Measurements from ENCODE around the gene MCM3AP. TPM values are rescaled to one million over a fixed set of nuclear protein-coding genes. Genes with fewer than 3 reads are reported as not detected.

Gene MCM3AP
- total and polyA plus RNA-seq, 9 of the 15 experiments (the other 6 are each of a cell fraction or from before 2014, with no cell fraction given), result 6.5 to 179 (median 69.6) TPM

DNA sequence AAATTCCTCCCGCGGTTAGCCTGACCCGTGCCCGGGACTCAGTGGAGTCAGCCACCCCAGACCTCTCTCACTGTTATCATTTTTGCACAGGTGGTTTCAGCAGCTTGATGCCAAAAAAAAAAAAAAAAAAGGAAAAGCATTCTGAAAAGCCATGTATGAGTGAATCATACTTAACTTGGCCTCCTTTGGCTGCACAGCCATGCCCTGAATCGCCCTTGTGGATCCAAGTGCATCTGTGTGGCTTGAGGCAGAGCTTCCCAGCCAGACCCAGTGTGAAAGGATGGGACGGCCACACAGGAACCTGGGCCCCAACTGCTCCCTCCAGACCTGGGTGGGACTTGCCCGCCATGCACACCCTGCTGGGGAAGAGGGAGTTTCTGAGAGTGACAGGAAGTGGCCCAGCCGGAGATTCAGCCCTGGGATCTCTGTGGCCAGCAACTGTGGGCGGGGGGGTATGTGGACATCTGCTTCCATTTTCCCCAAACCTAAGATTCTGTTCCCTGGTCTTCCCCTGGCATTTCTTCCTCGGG lies 9.3 kb upstream of the MCM3AP start (continued):
- TF ChIP-seq, protein P1, sequence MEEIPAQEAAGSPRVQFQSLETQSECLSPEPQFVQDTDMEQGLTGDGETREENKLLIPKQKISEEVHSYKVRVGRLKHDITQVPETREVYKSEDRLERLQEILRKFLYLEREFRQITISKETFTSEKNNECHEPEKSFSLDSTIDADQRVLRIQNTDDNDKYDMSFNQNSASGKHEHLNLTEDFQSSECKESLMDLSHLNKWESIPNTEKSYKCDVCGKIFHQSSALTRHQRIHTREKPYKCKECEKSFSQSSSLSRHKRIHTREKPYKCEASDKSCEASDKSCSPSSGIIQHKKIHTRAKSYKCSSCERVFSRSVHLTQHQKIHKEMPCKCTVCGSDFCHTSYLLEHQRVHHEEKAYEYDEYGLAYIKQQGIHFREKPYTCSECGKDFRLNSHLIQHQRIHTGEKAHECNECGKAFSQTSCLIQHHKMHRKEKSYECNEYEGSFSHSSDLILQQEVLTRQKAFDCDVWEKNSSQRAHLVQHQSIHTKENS (CRISPR knock-in tag; IDR thresholded peaks at IDR 0.05), result no peak
- TF ChIP-seq DMBX1 (CRISPR knock-in tag; IDR thresholded peaks at IDR 0.05; ENCODE audit: borderline replicate concordance) (no peak), U2AF1 (optimal IDR thresholded peaks at IDR 0.05; ENCODE audit: low read depth, low read length) (no peak), ZNF133 (CRISPR knock-in tag; IDR thresholded peaks at IDR 0.05) (no peak), ATF7 (IDR thresholded peaks at IDR 0.05) (peak; percentile 67), ERF (CRISPR knock-in tag; IDR thresholded peaks at IDR 0.05) (no peak), ZBTB7A (IDR thresholded peaks at IDR 0.05; ENCODE audit: borderline replicate concordance, control insufficient read depth, low read depth, low read length) (no peak), TRIM28 (IDR thresholded peaks at IDR 0.05) (0 out of 2 replicates have a peak, but pooled peaks have one; percentile 33), BRD9 (IDR thresholded peaks at IDR 0.05; ENCODE audit: low read depth, partially characterized antibody) (peak; percentile 48), SPI1 (IDR thresholded peaks at IDR 0.05; ENCODE audit: borderline replicate concordance, low read depth, low read length) (peak; percentile 85), ZFP30 (CRISPR knock-in tag; IDR thresholded peaks at IDR 0.05; ENCODE audit: borderline replicate concordance) (no peak), CREB1 (IDR thresholded peaks at IDR 0.05) (no peak), CREB1 (CRISPR knock-in tag; IDR thresholded peaks at IDR 0.05) (no peak), NRF1 (conservative IDR thresholded peaks at IDR 0.05 in 1 of 2, IDR thresholded peaks at IDR 0.05 in 1 of 2) (peak; percentile 33 to 41; a peak in 1 of 4 replicates), NFXL1 (CRISPR knock-in tag; IDR thresholded peaks at IDR 0.05) (no peak), NONO (IDR thresholded peaks at IDR 0.05; ENCODE audit: low read depth in 2 of 2, low read length in 1 of 2) (no peak), MYBL2 (IDR thresholded peaks at IDR 0.05; ENCODE audit: low read depth) (no peak), MYBL2 (CRISPR knock-in tag; IDR thresholded peaks at IDR 0.05; ENCODE audit: borderline replicate concordance) (no peak), RB1 (IDR thresholded peaks at IDR 0.05; ENCODE audit: low read depth) (no peak), ZBTB1 (CRISPR knock-in tag; IDR thresholded peaks at IDR 0.05; ENCODE audit: borderline replicate concordance, low read depth) (0 out of 2 replicates have a peak, but pooled peaks have one; percentile 49), PRPF4 (IDR thresholded peaks at IDR 0.05; ENCODE audit: insufficient read depth, low read depth, low read length, poor library complexity, severe bottlenecking) (no peak), ZNF507 (tag; conservative IDR thresholded peaks at IDR 0.05) (no peak), RBBP5 (IDR thresholded peaks at IDR 0.05; ENCODE audit: borderline replicate concordance, insufficient read depth, low read length, poor library complexity, severe bottlenecking) (peak; percentile 50), ZNF695 (CRISPR knock-in tag; IDR thresholded peaks at IDR 0.05) (no peak)
- TF ChIP-seq, protein P2, sequence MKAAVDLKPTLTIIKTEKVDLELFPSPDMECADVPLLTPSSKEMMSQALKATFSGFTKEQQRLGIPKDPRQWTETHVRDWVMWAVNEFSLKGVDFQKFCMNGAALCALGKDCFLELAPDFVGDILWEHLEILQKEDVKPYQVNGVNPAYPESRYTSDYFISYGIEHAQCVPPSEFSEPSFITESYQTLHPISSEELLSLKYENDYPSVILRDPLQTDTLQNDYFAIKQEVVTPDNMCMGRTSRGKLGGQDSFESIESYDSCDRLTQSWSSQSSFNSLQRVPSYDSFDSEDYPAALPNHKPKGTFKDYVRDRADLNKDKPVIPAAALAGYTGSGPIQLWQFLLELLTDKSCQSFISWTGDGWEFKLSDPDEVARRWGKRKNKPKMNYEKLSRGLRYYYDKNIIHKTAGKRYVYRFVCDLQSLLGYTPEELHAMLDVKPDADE (conservative IDR thresholded peaks at IDR 0.05; ENCODE audit: control insufficient read depth, low read depth, low read length), result 0 out of 2 replicates have a peak, but pooled peaks have one; percentile 13
- TF ChIP-seq, protein P3, sequence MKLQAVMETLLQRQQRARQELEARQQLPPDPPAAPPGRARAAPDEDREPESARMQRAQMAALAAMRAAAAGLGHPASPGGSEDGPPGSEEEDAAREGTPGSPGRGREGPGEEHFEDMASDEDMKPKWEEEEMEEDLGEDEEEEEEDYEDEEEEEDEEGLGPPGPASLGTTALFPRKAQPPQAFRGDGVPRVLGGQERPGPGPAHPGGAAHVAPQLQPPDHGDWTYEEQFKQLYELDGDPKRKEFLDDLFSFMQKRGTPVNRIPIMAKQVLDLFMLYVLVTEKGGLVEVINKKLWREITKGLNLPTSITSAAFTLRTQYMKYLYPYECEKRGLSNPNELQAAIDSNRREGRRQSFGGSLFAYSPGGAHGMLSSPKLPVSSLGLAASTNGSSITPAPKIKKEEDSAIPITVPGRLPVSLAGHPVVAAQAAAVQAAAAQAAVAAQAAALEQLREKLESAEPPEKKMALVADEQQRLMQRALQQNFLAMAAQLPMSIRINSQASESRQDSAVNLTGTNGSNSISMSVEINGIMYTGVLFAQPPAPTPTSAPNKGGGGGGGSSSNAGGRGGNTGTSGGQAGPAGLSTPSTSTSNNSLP (IDR thresholded peaks at IDR 0.05; ENCODE audit: borderline replicate concordance, low read depth, low read length), result no peak

Measured in K562 (cell line).